NCI-H2081 (cell line): Measurements from ENCODE around the gene OR2V1.
"Not testable (repeated sequence)": the region's sequence is repeated elsewhere in the genome, so short reads cannot be mapped to it uniquely, and the experiment has no call there.

Experiments
- DNase-seq, 2 experiments: peaks; one replicate each; lab custom pipeline; 2025; lab: John Stamatoyannopoulos, UW

OR2V1 gene

GRCh38 chr5:181101930-181102674 lies 28.9 kb downstream of the OR2V1 start:
- DNase-seq, result not testable (repeated sequence)

- not testable (repeated sequence) for DNase-seq
Measured at GRCh38 chr5:181101030-181101641, 29.8 kb downstream of the OR2V1 start.

GRCh38 chr5:181100121-181100875 lies 30.7 kb downstream of the OR2V1 start:
- no peak for DNase-seq

- DNase-seq, result no peak
Measured at GRCh38 chr5:181099602-181100086, 31.3 kb downstream of the OR2V1 start.

GRCh38 chr5:181098762-181099601 lies 32.0 kb downstream of the OR2V1 start:
- DNase-seq, result no peak

- not testable (repeated sequence) for DNase-seq
Measured at GRCh38 chr5:181097759-181098491, 33.0 kb downstream of the OR2V1 start.

- DNase-seq, result not testable (repeated sequence)
Measured at GRCh38 chr5:181097383-181097753, 33.6 kb downstream of the OR2V1 start.

GRCh38 chr5:181096721-181097382 lies 34.1 kb downstream of the OR2V1 start:
- not testable (repeated sequence) for DNase-seq

GRCh38 chr5:181095162-181095561 lies 35.8 kb downstream of the OR2V1 start:
- DNase-seq, result not testable (repeated sequence)

- no peak for DNase-seq
Measured at GRCh38 chr5:181092428-181092827, 38.5 kb downstream of the OR2V1 start.

- DNase-seq, result no peak
Measured at GRCh38 chr5:181088289-181088688, 42.7 kb downstream of the OR2V1 start.

- no peak for DNase-seq
Measured at GRCh38 chr5:181087309-181087708, 43.7 kb downstream of the OR2V1 start.

- no peak for DNase-seq
Measured at GRCh38 chr5:181086884-181087205, 44.1 kb downstream of the OR2V1 start.

- DNase-seq, result no peak
Measured at GRCh38 chr5:181086026-181086883, 44.7 kb downstream of the OR2V1 start.

GRCh38 chr5:181084621-181085195 lies 46.3 kb downstream of the OR2V1 start:
- DNase-seq, result no peak

- no peak for DNase-seq
Measured at GRCh38 chr5:181081989-181082388, 49.0 kb downstream of the OR2V1 start.

- no peak for DNase-seq
Measured at GRCh38 chr5:181076920-181077319, 54.0 kb downstream of the OR2V1 start.
